HCT116 (cell line): ENCODE measurements around the gene SYT10. TPM values are rescaled to one million over a fixed set of nuclear protein-coding genes. Genes with fewer than 3 reads are reported as not detected.

Experiments used
- ATAC-seq: fragments of 200-7000 bp; cut with Tn5 transposase; 2 replicates; pipeline ENCODE4 v1.9.1; 2020; ENCODE audit warnings: mild to moderate bottlenecking, moderate library complexity
- BruUV-seq: library from RNA; stranded (reverse); fragments of 400-500 nt; replicated peaks from 2 replicates; lab custom pipeline; 2021; lab: Mats Ljungman, UMichigan
- CTCF ChIA-PET: fragments of 300-600 bp; sonication (Branson Sonifier 250); formaldehyde crosslinking; loops from one replicate; lab custom pipeline; 2021; ENCODE audit warnings: antibody characterized with exemption; lab: Charles Lee
- POLR2A ChIA-PET: fragments of 300-600, 350-600 bp; sonication (Branson Sonifier 250); formaldehyde crosslinking; loops from one replicate; lab custom pipeline; 2021; ENCODE audit warnings: antibody characterized with exemption; lab: Charles Lee
- RAD21 ChIA-PET, 2 experiments: fragments of 300-600 bp; sonication (Branson Sonifier 250); formaldehyde crosslinking; loops; one replicate each; lab custom pipeline; 2023; ENCODE audit warnings: low total read pairs in 2 of 2; ENCODE audit not compliant: uncharacterized antibody in 2 of 2, unreplicated experiment in 2 of 2, low non-redundant PET in 1 of 2; lab: Charles Lee
- DNase-seq: peaks from one replicate; pipeline ENCODE4 v3.0.0-alpha.2; 2010; ENCODE audit warnings: low read depth, low spot score
- H2AFZ ChIP-seq: fragments of 200-600 bp; shearing (Covaris generic), sonication (generic); 2 replicates; pipeline ENCODE4 v1.6.1; 2017; ENCODE audit warnings: low read depth, mixed run types, mixed read lengths, antibody characterized with exemption, low read length; ENCODE audit not compliant: poor library complexity, severe bottlenecking
- H3K27ac ChIP-seq: 2 replicates; pipeline ENCODE4 v1.5.1; 2012; ENCODE audit warnings: low read depth, low read length
- H3K27me3 ChIP-seq: fragments of 200-600 bp; sonication (generic); 2 replicates; pipeline ENCODE4 v1.6.1; 2016; ENCODE audit warnings: mixed run types, low read length, mixed read lengths; ENCODE audit not compliant: insufficient read depth
- H3K36me3 ChIP-seq, 2 experiments: fragments of 200-500 bp in 1 of 2; fragments of 200-600 bp in 1 of 2; sonication (Bioruptor generic) in 1 of 2; sonication (generic) in 1 of 2; 2 replicates each; pipeline versions ENCODE4 v1.5.1 to v1.6.1; 2014 to 2016; ENCODE audit warnings: low read length in 2 of 2, inconsistent platforms in 1 of 2, mixed read lengths in 1 of 2, mixed run types in 1 of 2; ENCODE audit not compliant: insufficient read depth in 2 of 2, control insufficient read depth in 1 of 2
- H3K4me1 ChIP-seq, 2 experiments: fragments of 200-600 bp in 1 of 2; sonication (generic) in 1 of 2; 2 replicates each; pipeline versions ENCODE4 v1.5.1 to v1.6.1; 2012 to 2017; ENCODE audit warnings: low read length in 2 of 2, inconsistent platforms in 1 of 2, mild to moderate bottlenecking in 1 of 2, mixed read lengths in 1 of 2, mixed run types in 1 of 2, moderate library complexity in 1 of 2; ENCODE audit not compliant: insufficient read depth in 2 of 2, control insufficient read depth in 1 of 2
- H3K4me2 ChIP-seq: fragments of 200-600 bp; sonication (generic); 2 replicates; pipeline ENCODE4 v1.6.1; 2017; ENCODE audit warnings: mixed run types, low read length, mixed read lengths
- H3K4me3 ChIP-seq, 2 experiments: fragments of 200-600 bp in 1 of 2; sonication (generic) in 1 of 2; replicated peaks in 1 of 2; 2 replicates each; pipeline ENCODE4 v1.5.1; 2011 to 2016; ENCODE audit warnings: low read length in 2 of 2, control low read depth in 1 of 2, low read depth in 1 of 2, mild to moderate bottlenecking in 1 of 2, mixed read lengths in 1 of 2, mixed run types in 1 of 2
- H3K79me2 ChIP-seq: fragments of 200-600 bp; sonication (generic); 2 replicates; pipeline ENCODE4 v1.6.1; 2017; ENCODE audit warnings: mild to moderate bottlenecking, mixed run types, low read length, moderate library complexity, mixed read lengths; ENCODE audit not compliant: insufficient read depth
- H3K9ac ChIP-seq: fragments of 200-600 bp; sonication (generic); 2 replicates; pipeline ENCODE4 v1.6.1; 2016; ENCODE audit warnings: low read length, mixed read lengths
- H3K9me2 ChIP-seq: fragments of 200-600 bp; sonication (generic), shearing (Covaris generic); 2 replicates; pipeline ENCODE4 v1.6.1; 2017; ENCODE audit warnings: mixed run types, mild to moderate bottlenecking, moderate library complexity; ENCODE audit not compliant: insufficient read depth
- H3K9me3 ChIP-seq, 2 experiments: fragments of 200-500 bp in 1 of 2; fragments of 200-600 bp in 1 of 2; sonication (Bioruptor generic) in 1 of 2; sonication (generic) in 1 of 2; 2 replicates each; pipeline ENCODE4 v1.6.1; 2014 to 2017; ENCODE audit warnings: low read length in 2 of 2, mixed read lengths in 2 of 2, inconsistent platforms in 1 of 2, low read depth in 1 of 2, mild to moderate bottlenecking in 1 of 2, mixed run types in 1 of 2, moderate library complexity in 1 of 2; ENCODE audit not compliant: control insufficient read depth in 1 of 2, insufficient read depth in 1 of 2
- H4K20me1 ChIP-seq: fragments of 200-600 bp; sonication (generic), shearing (Covaris generic); 2 replicates; pipeline ENCODE4 v1.6.1; 2017; ENCODE audit warnings: mixed run types, mild to moderate bottlenecking, moderate library complexity; ENCODE audit not compliant: insufficient read depth
- ATF3 ChIP-seq: IDR thresholded peaks from 2 replicates; pipeline ENCODE4 v1.6.1; 2012
- CBX3 ChIP-seq: IDR thresholded peaks from 2 replicates; pipeline ENCODE4 v1.6.1; 2012; ENCODE audit warnings: low read depth
- CEBPB ChIP-seq: IDR thresholded peaks from 2 replicates; pipeline ENCODE4 v1.6.1; 2012; ENCODE audit warnings: low read depth
- EGR1 ChIP-seq: IDR thresholded peaks from 2 replicates; pipeline ENCODE4 v1.6.1; 2012; ENCODE audit warnings: low read depth
- ELF1 ChIP-seq: IDR thresholded peaks from 2 replicates; pipeline ENCODE4 v1.6.1; 2012; ENCODE audit warnings: low read depth, borderline replicate concordance
- EZH2phosphoT487 ChIP-seq: fragments of 200-600 bp; IDR thresholded peaks from 2 replicates; pipeline ENCODE4 v1.6.1; 2018; ENCODE audit warnings: antibody characterized with exemption, borderline replicate concordance
- JUND ChIP-seq: IDR thresholded peaks from 2 replicates; pipeline ENCODE4 v1.6.1; 2012
- MAX ChIP-seq: IDR thresholded peaks from 2 replicates; pipeline ENCODE4 v1.6.1; 2012
- POLR2A ChIP-seq: IDR thresholded peaks from 2 replicates; pipeline ENCODE4 v1.7.0; 2011; ENCODE audit warnings: borderline replicate concordance; ENCODE audit not compliant: insufficient read depth, insufficient read length; ENCODE audit errors: extremely low read depth
- POLR2AphosphoS5 ChIP-seq: IDR thresholded peaks from 2 replicates; pipeline ENCODE4 v1.6.1; 2011; ENCODE audit warnings: mild to moderate bottlenecking, low read depth, low read length, moderate library complexity
- RAD21 ChIP-seq: IDR thresholded peaks from 2 replicates; pipeline ENCODE4 v1.6.1; 2012; ENCODE audit warnings: low read depth, mild to moderate bottlenecking
- REST ChIP-seq: IDR thresholded peaks from 2 replicates; pipeline ENCODE4 v1.6.1; 2012; ENCODE audit warnings: low read depth
- SIN3A ChIP-seq: IDR thresholded peaks from 2 replicates; pipeline ENCODE4 v1.6.1; 2012; ENCODE audit warnings: low read depth
- SP1 ChIP-seq: IDR thresholded peaks from 2 replicates; pipeline ENCODE4 v1.6.1; 2012; ENCODE audit warnings: low read depth
- SRF ChIP-seq: IDR thresholded peaks from 2 replicates; pipeline ENCODE4 v1.6.1; 2012; ENCODE audit warnings: low read depth
- TCF7L2 ChIP-seq: IDR thresholded peaks from 2 replicates; pipeline ENCODE4 v1.7.0; 2011; ENCODE audit warnings: borderline replicate concordance, inconsistent platforms; ENCODE audit not compliant: insufficient read depth, insufficient read length; ENCODE audit errors: extremely low read depth
- YY1 ChIP-seq: IDR thresholded peaks from 2 replicates; pipeline ENCODE4 v1.6.1; 2011; ENCODE audit warnings: low read length, low read depth, moderate library complexity, mild to moderate bottlenecking; ENCODE audit not compliant: insufficient replicate concordance; ENCODE audit errors: extremely low read depth
- ZBTB33 ChIP-seq: IDR thresholded peaks from 2 replicates; pipeline ENCODE4 v1.6.1; 2011; ENCODE audit warnings: mild to moderate bottlenecking, low read length, moderate library complexity; ENCODE audit not compliant: insufficient replicate concordance; ENCODE audit errors: extremely low read depth
- ZFX ChIP-seq: fragments of 450-650 bp; IDR thresholded peaks from 2 replicates; pipeline ENCODE4 v1.6.1; 2017
- ZNF274 ChIP-seq: fragments of 200-500 bp; sonication (Bioruptor generic); IDR thresholded peaks from 2 replicates; pipeline ENCODE4 v1.6.1; 2014; ENCODE audit warnings: mild to moderate bottlenecking, low read depth, low read length, inconsistent platforms
- intact Hi-C: fragments of 100-400 bp; cut with micrococcal nuclease; formaldehyde crosslinking; loops from 2 replicates; pipeline ENCODE4 v1.10.0; 2022
- total RNA-seq: library from RNA; stranded (reverse); gene quantifications from one replicate; pipeline ENCODE4 v1.2.1, GENCODE V29; 2021; ENCODE audit not compliant: unreplicated experiment

SYT10 gene
- total RNA-seq, 1 experiment from 2014 or later, result not detected

- TF ChIP-seq ZFX, result no peak
- no peak for TF ChIP-seq RAD21
- TF ChIP-seq, all 23 proteins: peak for 0
Measured at GRCh38 chr12:33486058-33486457, 46.4 kb upstream of the SYT10 start (continued).

- POLR2A ChIA-PET, result no interaction called here
- Histone ChIP-seq H3K27ac (no peak overlapping the region), H3K9me3 (peaks cover 4 to 25% of the 10 kb centered on the region in 2 experiments; a peak in 2 of 4 replicates), H3K79me2 (no peaks in the 10 kb centered on the region), H2AFZ (no peak overlapping the region), H3K27me3 (no peaks in the 10 kb centered on the region), H3K36me3 (no peaks in the 10 kb centered on the region), H4K20me1 (no peaks in the 10 kb centered on the region), H3K4me3 (no peak overlapping the region), H3K4me1 (no peaks in the 10 kb centered on the region), H3K9me2 (no peaks in the 10 kb centered on the region), H3K4me2 (no peak overlapping the region), H3K9ac (no peak overlapping the region)
- RAD21 ChIA-PET, result no interaction called here
- DNase-seq (no peak), ATAC-seq (no peak)
- intact Hi-C loops, result no loop called here
- no TSS peak for BruUV-seq
- CTCF ChIA-PET, result no interaction called here
- TF ChIP-seq POLR2AphosphoS5, result no peak
- no peak for TF ChIP-seq ELF1
- no peak for TF ChIP-seq TCF7L2
- TF ChIP-seq RAD21, result no peak
- no peak for TF ChIP-seq EGR1
- no peak for TF ChIP-seq CBX3
- no peak for TF ChIP-seq ZFX
- no peak for TF ChIP-seq POLR2A
- TF ChIP-seq MAX, result no peak
- no peak for TF ChIP-seq ZBTB33
- no peak for TF ChIP-seq SIN3A
- TF ChIP-seq REST, result no peak
- no peak for TF ChIP-seq ATF3
- no peak for TF ChIP-seq EZH2phosphoT487
- no peak for TF ChIP-seq YY1
- no peak for TF ChIP-seq ZNF274
- no peak for TF ChIP-seq SRF
- TF ChIP-seq JUND, result no peak
- no peak for TF ChIP-seq SP1
- TF ChIP-seq CEBPB, result no peak
Measured at GRCh38 chr12:33484161-33484560, 44.5 kb upstream of the SYT10 start.
